ENCODE measurements around the gene SDHAF3. TPM values are rescaled to one million over a fixed set of nuclear protein-coding genes. Genes with fewer than 3 reads are reported as not detected.
"Not testable (repeated sequence)": the region's sequence is repeated elsewhere in the genome, so short reads cannot be mapped to it uniquely, and the experiment has no call there.

Gene SDHAF3
- total RNA-seq: not detected

DNA sequence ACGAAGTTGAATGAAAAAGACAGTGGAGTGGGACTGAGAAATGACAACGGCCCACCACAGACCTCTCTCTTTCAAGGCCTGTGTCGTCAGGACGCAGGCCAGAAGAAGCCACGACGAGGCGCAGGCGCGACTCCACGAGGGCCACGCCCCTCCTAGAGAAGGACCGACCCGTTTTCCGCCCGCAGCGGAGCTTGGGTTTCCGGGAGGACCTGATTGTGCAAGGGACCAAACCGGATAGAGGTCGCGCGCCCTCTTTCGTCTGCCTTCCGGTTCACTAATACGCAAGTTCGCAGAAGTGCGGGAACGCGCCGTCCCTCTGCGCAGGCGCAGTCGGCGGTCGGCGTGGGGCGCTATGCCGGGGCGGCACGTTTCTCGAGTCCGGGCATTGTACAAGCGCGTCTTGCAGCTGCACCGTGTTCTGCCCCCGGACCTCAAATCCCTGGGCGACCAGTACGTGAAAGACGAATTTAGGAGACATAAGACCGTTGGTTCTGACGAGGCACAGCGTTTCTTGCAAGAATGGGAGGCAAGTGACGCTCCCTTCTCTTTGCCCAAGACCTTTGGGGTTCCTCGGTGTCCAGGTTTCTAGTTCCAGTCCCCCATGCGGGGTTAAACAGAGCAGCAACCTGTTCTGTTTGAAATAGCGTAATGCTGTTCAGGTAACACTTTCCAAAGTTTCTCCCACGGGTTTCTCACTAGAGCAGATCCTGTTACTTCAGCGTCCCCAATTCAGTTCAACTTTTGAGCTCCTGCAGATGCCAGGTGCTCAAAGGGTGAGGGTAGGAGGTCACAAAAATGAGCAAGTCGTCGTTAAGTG is at the start of gene SDHAF3:
SDHAF3 (plus strand) TSS at position 327 of the 817 bp plus-strand sequence; CDS start at position 353, 26 bp downstream.
- intact Hi-C loops (cut with DNase I): loop anchor here (2.0 to 10.0 kb wide), 2 partner anchors 407 to 987 kb away; partner anchors contain the start of gene LMTK2

DNA sequence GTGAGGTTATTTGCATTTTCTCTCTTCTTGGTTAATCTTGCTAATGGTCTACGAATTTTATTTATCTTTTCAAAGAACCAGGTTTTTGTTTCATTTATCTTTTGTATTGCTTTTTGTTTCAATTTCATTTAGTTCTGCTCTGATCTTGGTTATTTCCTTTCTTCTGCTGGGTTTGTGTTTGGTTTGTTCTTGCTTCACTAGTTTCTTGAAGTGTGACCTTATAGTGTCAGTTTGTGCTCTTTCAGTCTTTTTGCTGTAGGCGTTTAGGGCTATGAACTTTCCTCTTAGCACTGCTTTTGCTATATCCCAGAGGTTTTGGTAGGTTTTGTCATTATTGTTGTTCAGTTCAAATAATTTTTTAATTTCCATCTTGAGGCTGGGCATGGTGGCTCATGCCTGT is 45.5 kb upstream of the SDHAF3 start:
- DNase-seq (ENCODE audit: low spot score in 2 of 2); H3K27ac ChIP-seq; H3K4me3 ChIP-seq; H3K9me3 ChIP-seq; H3K27me3 ChIP-seq; H3K4me1 ChIP-seq; intact Hi-C loops (cut with DNase I); H3K36me3 ChIP-seq: not testable (repeated sequence)

More for the DNA sequence above, at the start of gene SDHAF3:
- Histone ChIP-seq H3K27ac (peak within 1 kb of the TSS; percentile 65 to 74), H3K9me3 (no peaks in the 10 kb centered on the region), H3K4me3 (peak within 1 kb of the TSS; percentile 58 to 75), H3K27me3 (no peaks in the 10 kb centered on the region), H3K36me3 (no peaks in the 10 kb centered on the region), H3K4me1 (no peaks in the 10 kb centered on the region)
- DNase-seq (ENCODE audit: low spot score in 2 of 2): peak; percentile 77 to 98
- TF ChIP-seq, protein P1, sequence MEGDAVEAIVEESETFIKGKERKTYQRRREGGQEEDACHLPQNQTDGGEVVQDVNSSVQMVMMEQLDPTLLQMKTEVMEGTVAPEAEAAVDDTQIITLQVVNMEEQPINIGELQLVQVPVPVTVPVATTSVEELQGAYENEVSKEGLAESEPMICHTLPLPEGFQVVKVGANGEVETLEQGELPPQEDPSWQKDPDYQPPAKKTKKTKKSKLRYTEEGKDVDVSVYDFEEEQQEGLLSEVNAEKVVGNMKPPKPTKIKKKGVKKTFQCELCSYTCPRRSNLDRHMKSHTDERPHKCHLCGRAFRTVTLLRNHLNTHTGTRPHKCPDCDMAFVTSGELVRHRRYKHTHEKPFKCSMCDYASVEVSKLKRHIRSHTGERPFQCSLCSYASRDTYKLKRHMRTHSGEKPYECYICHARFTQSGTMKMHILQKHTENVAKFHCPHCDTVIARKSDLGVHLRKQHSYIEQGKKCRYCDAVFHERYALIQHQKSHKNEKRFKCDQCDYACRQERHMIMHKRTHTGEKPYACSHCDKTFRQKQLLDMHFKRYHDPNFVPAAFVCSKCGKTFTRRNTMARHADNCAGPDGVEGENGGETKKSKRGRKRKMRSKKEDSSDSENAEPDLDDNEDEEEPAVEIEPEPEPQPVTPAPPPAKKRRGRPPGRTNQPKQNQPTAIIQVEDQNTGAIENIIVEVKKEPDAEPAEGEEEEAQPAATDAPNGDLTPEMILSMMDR (IDR thresholded peaks at IDR 0.05): peak in 1 of 3 experiments; percentile 17

- no peaks in the 10 kb centered on the region for H3K4me1 ChIP-seq
- H3K9me3 ChIP-seq: no peaks in the 10 kb centered on the region
- H3K27me3 ChIP-seq: no peaks in the 10 kb centered on the region
- no peak for DNase-seq (ENCODE audit: low spot score in 2 of 2)
- no peak overlapping the region for H3K4me3 ChIP-seq
- no peak overlapping the region for H3K27ac ChIP-seq
- no peaks in the 10 kb centered on the region for H3K36me3 ChIP-seq
- intact Hi-C loops (cut with DNase I): no loop called here
- TF ChIP-seq, protein P1 (IDR thresholded peaks at IDR 0.05): no peak
These were observed 41.6 kb upstream of the SDHAF3 start for GRCh38 chr7:97075928-97076327.

GRCh38 chr7:97078023-97078969 is 39.2 kb upstream of the SDHAF3 start:
- H3K27ac ChIP-seq: no peak overlapping the region
- no peaks in the 10 kb centered on the region for H3K9me3 ChIP-seq
- no peaks in the 10 kb centered on the region for H3K4me1 ChIP-seq
- TF ChIP-seq, protein P1 (IDR thresholded peaks at IDR 0.05): no peak
- H3K4me3 ChIP-seq: no peak overlapping the region
- no peaks in the 10 kb centered on the region for H3K27me3 ChIP-seq
- no peak for DNase-seq (ENCODE audit: low spot score in 2 of 2)
- intact Hi-C loops (cut with DNase I): no loop called here
- H3K36me3 ChIP-seq: no peaks in the 10 kb centered on the region

- H3K4me1 ChIP-seq: no peaks in the 10 kb centered on the region
- no peaks in the 10 kb centered on the region for H3K27me3 ChIP-seq
- no peaks in the 10 kb centered on the region for H3K9me3 ChIP-seq
- intact Hi-C loops (cut with DNase I): no loop called here
- no peaks in the 10 kb centered on the region for H3K36me3 ChIP-seq
- H3K4me3 ChIP-seq: no peak overlapping the region
- TF ChIP-seq, protein P1 (IDR thresholded peaks at IDR 0.05): no peak
- H3K27ac ChIP-seq: no peak overlapping the region
- no peak for DNase-seq (ENCODE audit: low spot score in 2 of 2)
These were observed 38.2 kb upstream of the SDHAF3 start for GRCh38 chr7:97079300-97079699.
